Tibial nerve (tissue), 4 donors: Measurements from ENCODE around the gene PMEL.

Source experiments
- CTCF ChIP-seq, 5 experiments: fragments of 200-600 bp in 3 of 5; fragments of 450-650 bp in 2 of 5; sonication (generic) in 3 of 5; IDR thresholded peaks; one replicate each; pipeline ENCODE4 v1.5.1; 2016 to 2019; ENCODE audit warnings: antibody characterized with exemption in 5 of 5, mild to moderate bottlenecking in 3 of 5, moderate library complexity in 2 of 5
- EP300 ChIP-seq, 2 donors: sonication (generic); formaldehyde crosslinking; IDR thresholded peaks; one replicate each; pipeline ENCODE4 v1.6.1; 2017; ENCODE audit warnings: antibody characterized with exemption in 2 of 2, mild to moderate bottlenecking in 1 of 2

DNA sequence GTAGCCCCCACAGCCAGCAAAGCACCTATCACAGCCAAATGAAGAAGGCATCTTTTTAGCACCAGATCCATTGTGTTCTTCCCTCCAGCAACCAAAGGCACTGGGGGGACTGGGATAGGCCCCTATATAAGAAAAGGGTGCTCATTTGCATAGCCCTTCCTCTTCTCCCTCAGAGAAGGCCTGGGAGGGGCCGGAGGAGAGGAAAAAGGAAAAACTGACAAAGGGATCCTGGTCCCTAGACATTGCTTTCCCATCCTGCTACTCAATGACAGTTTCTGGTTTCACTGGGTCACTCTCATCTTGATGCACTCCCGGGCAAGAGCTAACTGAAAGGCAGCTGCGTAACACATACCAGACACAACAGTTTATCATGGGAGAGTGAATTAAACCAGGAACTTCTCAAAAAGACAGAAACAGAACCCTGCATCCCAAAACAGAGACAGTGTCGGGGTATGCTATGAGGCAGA lies at the start of gene PMEL:
- TF ChIP-seq EP300 (IDR thresholded peaks at IDR 0.05) (no peak), CTCF (IDR thresholded peaks at IDR 0.05) (no peak)
